Keratinocyte (primary cell): Measurements from ENCODE around the gene PPP1R2B.

Experiments
- EZH2 ChIP-seq: IDR thresholded peaks from one replicate; pipeline ENCODE4 v1.6.1; 2012; ENCODE audit warnings: inconsistent platforms, mild to moderate bottlenecking, low read length, moderate library complexity
- TF ChIP-seq, protein P1 (sequence below), 3 experiments: IDR thresholded peaks in 1 of 3; conservative IDR thresholded peaks in 1 of 3; optimal IDR thresholded peaks in 1 of 3; 2 replicates in 2 of 3; 3 replicates in 1 of 3; pipeline versions ENCODE3 to v1.5.1; 2011; ENCODE audit warnings: low read length in 3 of 3, mild to moderate bottlenecking in 3 of 3, moderate library complexity in 2 of 3, control low read depth in 1 of 3, inconsistent platforms in 1 of 3; ENCODE audit not compliant: insufficient read depth in 2 of 3; ENCODE audit errors: extremely low read depth in 1 of 3

DNA sequence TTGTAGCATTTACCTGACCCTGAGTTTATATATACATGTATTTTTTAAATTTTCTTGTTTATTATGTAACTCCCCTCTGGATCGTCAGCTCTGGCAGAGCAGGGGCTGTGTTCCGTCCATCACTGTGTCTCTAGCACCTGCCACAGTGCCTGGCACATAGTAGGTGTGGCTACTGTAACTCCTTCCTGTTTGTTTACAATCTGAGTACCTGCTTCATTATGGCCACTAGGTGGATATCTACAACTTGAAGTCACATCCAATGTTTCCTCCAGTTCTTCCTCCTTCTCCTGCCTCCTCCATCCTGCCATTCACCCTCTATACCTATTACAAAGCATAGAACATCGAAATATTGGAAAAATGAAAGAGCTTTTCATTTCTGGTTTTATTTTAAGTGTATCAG lies 14.2 kb upstream of the PPP1R2B start:
- TF ChIP-seq, protein P1, sequence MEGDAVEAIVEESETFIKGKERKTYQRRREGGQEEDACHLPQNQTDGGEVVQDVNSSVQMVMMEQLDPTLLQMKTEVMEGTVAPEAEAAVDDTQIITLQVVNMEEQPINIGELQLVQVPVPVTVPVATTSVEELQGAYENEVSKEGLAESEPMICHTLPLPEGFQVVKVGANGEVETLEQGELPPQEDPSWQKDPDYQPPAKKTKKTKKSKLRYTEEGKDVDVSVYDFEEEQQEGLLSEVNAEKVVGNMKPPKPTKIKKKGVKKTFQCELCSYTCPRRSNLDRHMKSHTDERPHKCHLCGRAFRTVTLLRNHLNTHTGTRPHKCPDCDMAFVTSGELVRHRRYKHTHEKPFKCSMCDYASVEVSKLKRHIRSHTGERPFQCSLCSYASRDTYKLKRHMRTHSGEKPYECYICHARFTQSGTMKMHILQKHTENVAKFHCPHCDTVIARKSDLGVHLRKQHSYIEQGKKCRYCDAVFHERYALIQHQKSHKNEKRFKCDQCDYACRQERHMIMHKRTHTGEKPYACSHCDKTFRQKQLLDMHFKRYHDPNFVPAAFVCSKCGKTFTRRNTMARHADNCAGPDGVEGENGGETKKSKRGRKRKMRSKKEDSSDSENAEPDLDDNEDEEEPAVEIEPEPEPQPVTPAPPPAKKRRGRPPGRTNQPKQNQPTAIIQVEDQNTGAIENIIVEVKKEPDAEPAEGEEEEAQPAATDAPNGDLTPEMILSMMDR (optimal IDR thresholded peaks at IDR 0.05 in 1 of 3, IDR thresholded peaks at IDR 0.05 in 1 of 3, conservative IDR thresholded peaks at IDR 0.05 in 1 of 3; ENCODE audit: extremely low read depth in 1 of 3, insufficient read depth in 2 of 3, low read length in 3 of 3): no peak
- no peak for TF ChIP-seq EZH2
